NCI-H1436 (cell line): ENCODE data around the gene OR2B2.

ENCODE experiments used
- DNase-seq: peaks from one replicate; lab custom pipeline; 2025; lab: John Stamatoyannopoulos, UW

Gene OR2B2

GRCh38 chr6:27893836-27894807 lies 18.1 kb downstream of the OR2B2 start:
- DNase-seq = peak; percentile 91

- DNase-seq = peak; percentile 97
Observed at GRCh38 chr6:27893059-27893835, 18.9 kb downstream of the OR2B2 start.

- DNase-seq = no peak
Observed at GRCh38 chr6:27892649-27893058, 19.5 kb downstream of the OR2B2 start.

- DNase-seq = no peak
Observed at GRCh38 chr6:27891320-27891875, 20.8 kb downstream of the OR2B2 start.

- DNase-seq = no peak
Observed at GRCh38 chr6:27890445-27891319, 21.5 kb downstream of the OR2B2 start.

GRCh38 chr6:27889628-27890444 lies 22.4 kb downstream of the OR2B2 start:
- no peak for DNase-seq

- no peak for DNase-seq
Observed at GRCh38 chr6:27889275-27889627, 22.9 kb downstream of the OR2B2 start.

GRCh38 chr6:27888566-27888965 lies 23.6 kb downstream of the OR2B2 start:
- no peak for DNase-seq

GRCh38 chr6:27886073-27886472 lies 26.1 kb downstream of the OR2B2 start:
- DNase-seq = no peak

GRCh38 chr6:27883136-27883535 lies 29.1 kb downstream of the OR2B2 start:
- DNase-seq = no peak

GRCh38 chr6:27882624-27883023 lies 29.6 kb downstream of the OR2B2 start:
- DNase-seq = no peak

- no peak for DNase-seq
Observed at GRCh38 chr6:27879837-27880236, 32.4 kb downstream of the OR2B2 start.

- no peak for DNase-seq
Observed at GRCh38 chr6:27874016-27874415, 38.2 kb downstream of the OR2B2 start.

GRCh38 chr6:27873021-27873940 lies 38.9 kb downstream of the OR2B2 start:
- peak; percentile 79 for DNase-seq

GRCh38 chr6:27872642-27873020 lies 39.6 kb downstream of the OR2B2 start:
- DNase-seq = no peak

- peak; percentile 90 for DNase-seq
Observed at GRCh38 chr6:27871924-27872638, 40.1 kb downstream of the OR2B2 start.

- no peak for DNase-seq
Observed at GRCh38 chr6:27870291-27870870, 41.8 kb downstream of the OR2B2 start.

- no peak for DNase-seq
Observed at GRCh38 chr6:27868311-27868710, 43.9 kb downstream of the OR2B2 start.

- no peak for DNase-seq
Observed at GRCh38 chr6:27867945-27868300, 44.3 kb downstream of the OR2B2 start.
